ENCODE results near the gene CADPS2.

The CADPS2 gene

GRCh38 chr7:122886357-122887081 lies at the start of gene CADPS2:
Gene CADPS2 (minus strand): TSS chr7:122886460. CDS start chr7:122886337, 123 bp downstream.
- DNase-seq (ENCODE audit: low read depth in 4 of 4, low spot score in 1 of 4): peak in 1 of 4 experiments; percentile 0

DNA sequence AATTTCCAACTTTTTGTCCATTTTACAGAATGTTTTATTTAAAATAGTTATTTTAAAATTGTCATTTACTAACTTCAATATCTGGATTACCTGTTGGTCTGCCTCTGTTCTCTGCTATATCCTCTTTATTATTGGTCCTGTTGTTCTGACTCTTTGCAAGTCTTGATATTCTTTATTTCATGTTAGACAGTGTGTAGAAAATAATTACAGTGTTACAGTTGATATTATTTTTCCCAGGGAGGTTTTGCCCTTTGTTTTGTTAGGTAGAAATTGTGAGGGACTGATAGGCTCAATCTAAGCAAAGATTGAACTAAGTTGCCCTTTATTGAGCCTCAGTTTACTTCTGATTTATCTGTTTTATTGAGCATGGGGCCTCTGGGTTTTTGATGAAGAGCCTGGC lies 49.4 kb upstream of the CADPS2 start:
- no peak for DNase-seq (ENCODE audit: low read depth in 4 of 4, low spot score in 1 of 4)

DNA sequence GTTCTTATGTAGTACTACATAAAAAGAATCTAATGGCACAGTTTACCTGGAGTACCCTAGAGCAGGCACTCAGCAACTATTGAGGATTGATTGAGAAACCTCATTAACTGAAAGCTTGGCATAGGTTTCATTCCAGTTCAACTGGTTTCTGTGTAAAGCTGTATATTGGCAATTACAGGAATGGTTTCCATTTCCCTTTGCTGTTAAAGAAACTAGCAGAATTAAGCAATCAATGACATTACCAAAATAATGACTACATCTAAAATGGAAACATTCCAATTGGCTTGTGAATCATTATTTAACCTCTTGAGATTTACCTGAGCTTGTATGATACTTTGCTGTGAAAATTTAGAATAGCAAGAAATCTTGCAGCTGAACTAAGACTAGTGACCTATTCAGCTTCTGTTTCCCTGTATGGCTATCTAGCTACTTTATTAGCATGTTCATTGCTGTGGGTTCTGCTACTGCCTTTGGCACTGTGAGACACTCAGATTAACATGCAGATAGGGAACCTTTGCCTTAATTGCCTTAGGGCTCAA lies 33.5 kb upstream of the CADPS2 start:
- no peak for DNase-seq (ENCODE audit: low read depth in 4 of 4, low spot score in 1 of 4)

GRCh38 chr7:122914812-122915211 lies 28.6 kb upstream of the CADPS2 start:
- DNase-seq (ENCODE audit: low read depth in 4 of 4, low spot score in 1 of 4): no peak

DNA sequence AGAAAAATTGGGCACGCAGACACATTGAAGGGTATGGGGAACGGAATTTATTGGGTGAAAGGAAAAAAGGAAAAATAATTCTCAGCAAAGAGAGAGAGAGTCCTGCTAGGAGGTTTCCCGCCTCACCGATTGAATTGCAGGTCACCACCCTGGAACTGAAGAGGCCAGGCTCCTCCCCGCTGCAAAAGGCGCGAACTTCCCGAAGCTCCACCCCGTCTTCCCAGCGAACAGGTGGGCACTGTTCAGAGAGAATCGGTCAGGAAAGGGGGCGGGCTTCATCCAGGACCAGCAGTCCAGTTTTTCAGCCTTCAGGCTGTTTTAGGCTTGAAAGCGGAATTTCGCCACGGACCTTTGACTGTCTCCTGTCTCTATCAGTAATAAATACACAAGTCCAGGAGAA lies 27.3 kb upstream of the CADPS2 start:
- DNase-seq (ENCODE audit: low read depth in 4 of 4, low spot score in 1 of 4): no peak

- no peak for DNase-seq (ENCODE audit: low read depth in 4 of 4, low spot score in 1 of 4)
Observed at GRCh38 chr7:122902751-122903495, 16.7 kb upstream of the CADPS2 start.

DNA sequence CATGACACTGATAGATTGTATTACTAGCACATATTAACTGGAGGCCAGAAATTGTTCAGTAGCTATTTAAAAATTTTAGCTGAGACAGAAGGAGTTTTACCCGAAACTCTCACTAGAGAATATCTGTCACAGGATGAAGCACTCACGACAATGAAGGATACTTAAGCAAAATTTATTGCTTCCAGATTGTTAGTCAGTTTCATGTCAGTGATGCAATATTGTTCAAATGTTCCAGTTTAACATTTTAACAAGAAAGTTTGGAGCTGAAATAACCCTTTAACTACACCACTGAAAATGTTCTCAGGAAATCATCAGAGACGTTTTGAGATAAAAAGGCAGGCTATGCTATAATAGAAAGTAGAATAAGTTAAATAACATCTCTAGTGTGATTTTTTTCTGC lies 15.0 kb upstream of the CADPS2 start:
- no peak for DNase-seq (ENCODE audit: low read depth in 4 of 4, low spot score in 1 of 4)

DNA sequence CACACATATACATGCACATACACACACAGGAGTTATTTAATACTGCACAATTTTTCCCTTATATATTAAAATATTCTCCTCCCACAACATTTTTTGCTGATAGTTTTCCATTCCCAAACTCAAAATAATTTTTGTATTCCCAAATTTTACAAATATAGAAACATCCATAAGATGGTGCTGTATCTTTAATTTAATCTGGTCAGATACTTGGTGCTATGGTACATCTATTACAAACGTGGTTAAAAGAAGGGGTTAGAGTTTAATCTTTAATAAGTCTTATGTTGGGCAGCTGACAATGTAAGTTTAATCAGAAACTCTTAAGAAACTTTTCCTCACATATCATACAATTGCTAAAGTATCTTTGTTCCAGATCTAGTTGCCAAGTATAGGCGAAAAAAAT lies 10.2 kb upstream of the CADPS2 start:
- DNase-seq (ENCODE audit: low read depth in 4 of 4, low spot score in 1 of 4): no peak

DNA sequence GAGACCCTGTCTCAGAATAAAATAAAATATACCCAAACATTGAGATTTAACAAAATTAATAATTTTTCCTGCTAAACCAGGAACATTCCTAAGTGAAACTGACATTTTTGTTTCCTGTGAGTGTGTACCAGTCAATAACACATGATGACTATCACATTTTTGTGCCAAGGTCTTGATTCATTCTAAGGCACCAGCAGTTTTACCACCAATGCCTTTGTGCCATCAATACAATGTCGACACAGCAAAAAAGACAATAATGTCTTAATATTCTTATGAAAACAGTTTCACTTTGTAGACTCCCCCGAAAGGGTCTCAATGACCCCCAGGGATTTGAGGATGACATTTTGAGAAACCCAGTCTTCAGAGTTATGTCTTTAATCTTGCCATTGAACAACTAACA lies 7.2 kb upstream of the CADPS2 start:
- no peak for DNase-seq (ENCODE audit: low read depth in 4 of 4, low spot score in 1 of 4)

DNA sequence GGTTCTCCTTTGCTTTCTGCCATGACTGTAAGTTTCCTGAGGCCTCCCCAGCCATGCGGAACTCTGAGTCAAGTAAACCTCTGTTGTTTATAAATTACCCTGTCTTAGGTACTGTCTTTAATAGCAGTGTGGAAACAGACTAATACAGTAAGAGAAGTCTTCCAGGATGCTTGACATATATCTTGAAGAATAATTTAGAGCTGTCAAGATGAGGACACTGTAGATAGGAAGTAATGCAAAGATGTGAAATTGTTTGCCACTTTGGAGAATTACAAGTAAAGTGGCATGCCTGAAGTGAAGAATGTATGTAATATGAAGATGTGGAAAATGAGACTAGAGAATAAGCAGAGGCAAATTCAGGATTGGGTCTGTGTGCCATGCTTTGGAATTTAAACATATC lies 2.9 kb upstream of the CADPS2 start:
- no peak for DNase-seq (ENCODE audit: low read depth in 4 of 4, low spot score in 1 of 4)

DNA sequence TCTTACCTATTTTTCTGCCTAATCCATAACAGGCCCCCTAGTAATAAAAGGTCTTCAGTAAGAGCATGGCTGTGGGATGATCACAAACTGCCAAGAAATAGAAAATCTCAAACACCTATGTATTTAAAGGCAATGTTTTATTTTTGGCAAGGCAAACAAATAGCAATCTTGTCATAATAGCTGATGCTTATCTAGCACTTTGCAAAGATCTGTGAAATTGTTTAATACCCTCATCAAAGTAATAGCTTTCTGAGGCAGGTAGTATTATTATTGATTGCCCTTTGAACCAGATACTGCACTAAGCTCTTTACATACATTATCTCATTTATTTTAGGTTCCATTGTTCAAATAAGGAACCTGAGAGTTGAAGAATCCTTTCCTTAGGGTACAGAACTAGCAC lies 1.6 kb upstream of the CADPS2 start:
- DNase-seq (ENCODE audit: low read depth in 4 of 4, low spot score in 1 of 4): no peak

DNA sequence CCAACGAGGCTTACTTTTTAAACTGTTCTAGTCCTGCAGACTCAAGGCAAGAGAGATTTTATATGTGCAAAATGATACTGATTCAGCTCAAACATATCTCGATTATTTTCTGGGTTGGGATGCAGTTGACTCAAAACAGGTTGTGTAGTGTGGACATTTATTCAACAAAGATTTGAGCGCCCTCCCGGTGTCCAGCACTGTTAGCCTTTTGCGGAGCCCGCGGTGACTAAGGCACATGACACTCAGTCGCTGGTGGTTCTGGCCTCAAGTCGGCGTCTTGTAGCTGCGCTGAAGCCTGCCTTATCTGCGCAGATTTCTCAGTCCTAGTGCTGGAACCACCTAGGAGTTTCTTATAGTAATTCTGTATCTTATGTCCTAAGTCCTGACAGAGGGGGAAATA lies 938 bp upstream of the CADPS2 start:
- no peak for DNase-seq (ENCODE audit: low read depth in 4 of 4, low spot score in 1 of 4)

- no peak for DNase-seq (ENCODE audit: low read depth in 4 of 4, low spot score in 1 of 4)
Observed at GRCh38 chr7:122885583-122886356, 490 bp downstream of the CADPS2 start.

DNA sequence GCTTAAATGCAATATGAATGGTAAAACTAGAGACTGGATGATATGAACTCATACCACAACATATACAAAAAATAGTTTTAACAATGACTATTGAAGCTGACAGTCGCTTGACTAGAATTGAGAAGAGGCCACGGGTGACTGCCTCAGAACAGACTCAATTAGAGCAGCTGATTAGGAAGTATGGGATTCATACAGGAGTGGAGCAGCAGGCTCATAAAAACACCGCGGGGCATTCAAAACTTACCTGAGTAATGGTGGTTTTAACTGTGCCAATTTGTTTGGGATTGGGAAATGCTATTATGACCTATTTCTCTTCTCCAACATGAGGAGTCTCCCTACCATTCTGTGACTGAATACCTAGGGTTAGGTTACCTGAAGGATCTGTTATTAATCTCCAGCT lies 2.1 kb downstream of the CADPS2 start:
- DNase-seq (ENCODE audit: low read depth in 4 of 4, low spot score in 1 of 4): no peak

DNA sequence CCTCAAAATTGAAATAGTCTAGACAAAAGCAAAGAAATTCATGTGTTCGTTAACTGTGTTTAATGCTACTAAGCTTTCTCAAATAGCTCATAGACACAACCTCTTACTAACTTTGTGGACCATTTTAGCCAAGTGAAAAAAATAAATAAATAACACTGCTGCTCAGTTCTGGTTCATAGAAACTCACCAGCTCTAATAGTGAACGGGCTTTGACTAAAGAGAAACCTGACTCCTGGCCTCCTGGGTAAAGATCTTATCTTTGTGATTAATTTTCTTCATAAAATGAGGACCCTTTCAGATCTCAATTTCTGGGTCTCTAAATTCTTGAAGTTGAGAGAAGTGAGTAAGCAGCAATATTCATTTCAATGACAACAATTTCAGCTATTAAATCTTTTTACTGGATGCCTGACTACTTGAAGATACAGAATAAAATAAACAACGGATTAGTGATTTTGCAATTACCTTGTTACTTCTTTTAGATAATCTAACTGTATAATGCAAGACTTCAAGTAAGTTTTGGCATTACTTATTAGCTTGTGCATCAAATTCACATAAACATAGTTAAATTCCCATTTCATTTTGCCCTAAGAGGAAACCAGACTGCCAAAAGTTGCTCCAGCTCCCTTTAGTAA lies 3.1 kb downstream of the CADPS2 start:
- no peak for DNase-seq (ENCODE audit: low read depth in 4 of 4, low spot score in 1 of 4)

- no peak for DNase-seq (ENCODE audit: low read depth in 4 of 4, low spot score in 1 of 4)
Observed at GRCh38 chr7:122881324-122881723, 4.9 kb downstream of the CADPS2 start.

GRCh38 chr7:122869260-122869659 lies 17.0 kb downstream of the CADPS2 start:
- no peak for DNase-seq (ENCODE audit: low read depth in 4 of 4, low spot score in 1 of 4)

DNA sequence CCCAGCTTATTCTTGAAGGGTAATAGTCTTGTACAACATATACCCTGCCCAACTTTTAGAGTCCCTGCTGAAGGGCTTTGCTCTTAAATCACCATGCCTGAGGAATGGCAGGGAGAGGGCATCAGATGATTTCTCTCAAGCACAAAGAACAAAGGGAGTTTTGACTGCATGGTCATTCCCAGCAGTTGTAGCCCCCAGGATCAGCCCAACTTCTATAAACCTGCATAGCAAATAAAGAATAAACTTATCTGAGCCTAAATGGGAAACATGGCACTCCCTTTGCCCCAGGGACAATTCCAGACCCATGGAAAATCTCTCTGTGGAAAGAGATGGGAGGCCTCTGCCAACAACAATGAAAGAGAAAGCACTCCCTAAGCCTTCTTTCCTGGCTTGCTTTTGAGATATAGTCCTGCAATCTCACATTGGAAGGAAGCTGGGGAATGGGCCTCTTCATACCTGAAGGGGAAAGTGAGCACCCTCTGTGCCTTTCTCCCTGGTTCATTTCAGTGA lies 18.7 kb downstream of the CADPS2 start:
- no peak for DNase-seq (ENCODE audit: low read depth in 4 of 4, low spot score in 1 of 4)

DNA sequence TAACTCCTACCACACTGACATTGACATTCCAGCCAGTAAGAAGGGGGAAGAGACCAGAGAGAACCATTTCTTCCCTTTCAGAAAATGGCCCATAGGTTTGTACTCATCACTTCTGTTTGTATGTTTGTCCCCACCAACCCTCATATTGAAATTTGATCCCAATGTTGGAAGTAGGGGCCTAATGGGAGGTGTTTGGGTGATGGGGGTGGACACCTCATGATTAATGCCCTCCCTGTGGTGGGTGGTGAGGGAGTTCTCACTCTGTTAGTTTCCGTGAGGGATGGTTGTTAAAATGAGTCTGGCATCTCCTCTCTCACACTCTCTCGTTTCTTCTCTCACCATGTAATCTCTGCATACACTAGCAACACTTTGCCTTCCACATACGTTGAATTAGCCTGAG lies 21.4 kb downstream of the CADPS2 start:
- DNase-seq (ENCODE audit: low read depth in 4 of 4, low spot score in 1 of 4): no peak

- DNase-seq (ENCODE audit: low read depth in 4 of 4, low spot score in 1 of 4): no peak
Observed at GRCh38 chr7:122864016-122864415, 22.2 kb downstream of the CADPS2 start.

GRCh38 chr7:122858320-122858719 lies 27.9 kb downstream of the CADPS2 start:
- DNase-seq (ENCODE audit: low read depth in 4 of 4, low spot score in 1 of 4): no peak
